Neuronal stem cell (in vitro differentiated cells): ENCODE data around the gene IER2.

Experiments
- DNase-seq: peaks from one replicate; pipeline ENCODE4 v3.0.0-alpha.2; 2013; ENCODE audit warnings: low spot score
- H2AFZ ChIP-seq: one replicate; pipeline ENCODE4 v1.6.1; 2013; ENCODE audit warnings: mild to moderate bottlenecking, low read length, inconsistent platforms
- H2AK5ac ChIP-seq: 2 replicates; pipeline ENCODE4 v1.6.1; 2013; ENCODE audit warnings: low read depth, mild to moderate bottlenecking, inconsistent platforms, low read length, moderate library complexity, mixed read lengths
- H2BK120ac ChIP-seq: 2 replicates; pipeline ENCODE4 v1.6.1; 2013; ENCODE audit warnings: low read depth, mild to moderate bottlenecking, inconsistent platforms, low read length, moderate library complexity, mixed read lengths
- H2BK12ac ChIP-seq: one replicate; pipeline ENCODE4 v1.6.1; 2013; ENCODE audit warnings: low read length, inconsistent platforms
- H2BK15ac ChIP-seq: 2 replicates; pipeline ENCODE4 v1.6.1; 2013; ENCODE audit warnings: mild to moderate bottlenecking, low read length, inconsistent platforms, mixed read lengths
- H2BK5ac ChIP-seq: one replicate; pipeline ENCODE4 v1.6.1; 2013; ENCODE audit warnings: inconsistent platforms, mild to moderate bottlenecking, low read length, moderate library complexity
- H3K14ac ChIP-seq: one replicate; pipeline ENCODE4 v1.6.1; 2013; ENCODE audit warnings: low read length, inconsistent platforms
- H3K18ac ChIP-seq: 2 replicates; pipeline ENCODE4 v1.6.1; 2013; ENCODE audit warnings: low read length, inconsistent platforms
- H3K23ac ChIP-seq: 2 replicates; pipeline ENCODE4 v1.6.1; 2013; ENCODE audit warnings: low read depth, mild to moderate bottlenecking, mixed read lengths, low read length, inconsistent platforms; ENCODE audit not compliant: poor library complexity
- H3K27ac ChIP-seq: replicated peaks from 3 replicates; pipeline ENCODE4 v1.5.1; 2013; ENCODE audit warnings: low read length, inconsistent platforms
- H3K27me3 ChIP-seq, 3 experiments: 2 replicates each; pipeline ENCODE4 v1.6.1; 2013; ENCODE audit warnings: low read length in 3 of 3, mild to moderate bottlenecking in 2 of 3, inconsistent platforms in 1 of 3, low read depth in 1 of 3, mixed read lengths in 1 of 3, moderate library complexity in 1 of 3; ENCODE audit not compliant: control insufficient read depth in 3 of 3, insufficient read depth in 3 of 3
- H3K36me3 ChIP-seq, 2 donors: replicated peaks in 1 of 2; 2 replicates each; pipeline ENCODE4 v1.6.1; 2013; ENCODE audit warnings: low read length in 2 of 2; ENCODE audit not compliant: control insufficient read depth in 2 of 2, insufficient read depth in 2 of 2
- H3K4ac ChIP-seq: 2 replicates; pipeline ENCODE4 v1.6.1; 2013; ENCODE audit warnings: inconsistent platforms, mild to moderate bottlenecking, low read length, moderate library complexity
- H3K4me1 ChIP-seq, 2 donors: 1 replicate in 1 of 2; 2 replicates in 1 of 2; pipeline ENCODE4 v1.6.1; 2013; ENCODE audit warnings: low read length in 2 of 2, low read depth in 1 of 2; ENCODE audit not compliant: control insufficient read depth in 2 of 2, insufficient read depth in 1 of 2
- H3K4me2 ChIP-seq: one replicate; pipeline ENCODE4 v1.6.1; 2013; ENCODE audit warnings: mild to moderate bottlenecking, low read length, inconsistent platforms; ENCODE audit not compliant: insufficient read depth, poor library complexity, severe bottlenecking
- H3K4me3 ChIP-seq, 2 donors: 2 replicates each; pipeline ENCODE4 v1.5.1; 2013; ENCODE audit warnings: low read length in 2 of 2, mild to moderate bottlenecking in 2 of 2, inconsistent platforms in 1 of 2, moderate library complexity in 1 of 2
- H3K79me1 ChIP-seq: one replicate; pipeline ENCODE4 v1.6.1; 2013; ENCODE audit warnings: low read depth, mild to moderate bottlenecking, inconsistent platforms, low read length, moderate library complexity
- H3K9ac ChIP-seq: one replicate; pipeline ENCODE4 v1.6.1; 2013; ENCODE audit warnings: mild to moderate bottlenecking, low read depth, low read length, inconsistent platforms; ENCODE audit not compliant: poor library complexity
- H3K9me3 ChIP-seq, 2 donors: replicated peaks in 1 of 2; 2 replicates each; pipeline versions ENCODE3 to v1.6.1; 2013; ENCODE audit warnings: low read length in 2 of 2, mild to moderate bottlenecking in 2 of 2, inconsistent platforms in 1 of 2, low read depth in 1 of 2, mixed read lengths in 1 of 2, moderate library complexity in 1 of 2; ENCODE audit not compliant: control insufficient read depth in 2 of 2, insufficient read depth in 1 of 2
- H4K8ac ChIP-seq: one replicate; pipeline ENCODE4 v1.6.1; 2013; ENCODE audit warnings: low read depth, mild to moderate bottlenecking, inconsistent platforms, low read length, moderate library complexity
- H4K91ac ChIP-seq: one replicate; pipeline ENCODE4 v1.6.1; 2013; ENCODE audit warnings: low read length, low read depth, mild to moderate bottlenecking, inconsistent platforms; ENCODE audit not compliant: poor library complexity
- WGBS, 2 donors: extraction: QIAGEN DNeasy Blood & Tissue Kit; methylation state at CpG; one replicate each; pipeline ENCODE4 v1.1.7; 2013; ENCODE audit warnings: missing lambda C conversion rate in 2 of 2, mixed read lengths in 1 of 2; ENCODE audit not compliant: insufficient read length in 2 of 2, insufficient replicate concordance in 1 of 2; ENCODE audit errors: extremely low coverage in 2 of 2; 5-methylcytosine and 5-hydroxymethylcytosine counted together

IER2 gene

DNA sequence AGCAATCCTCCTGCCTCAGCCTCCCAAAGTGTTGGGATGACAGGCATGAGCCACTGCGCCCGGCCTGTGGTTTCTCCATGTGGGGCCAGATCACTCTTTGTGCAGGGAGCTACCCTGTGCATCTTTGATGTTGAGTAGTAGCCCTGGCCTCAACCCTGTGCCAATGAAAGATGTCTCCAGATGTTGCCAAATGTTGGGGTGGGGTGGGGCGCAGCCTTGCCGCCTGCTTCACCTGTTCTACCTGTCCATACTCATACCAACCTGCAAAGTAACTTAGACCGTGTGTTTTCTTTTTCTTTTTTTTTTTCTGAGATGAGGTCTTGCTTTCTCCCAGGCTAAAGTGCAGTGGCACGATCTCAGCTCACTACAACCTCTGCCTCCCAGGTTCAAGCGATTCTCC is 20.9 kb downstream of the IER2 start:
- Histone ChIP-seq H3K18ac (no peak overlapping the region), H3K14ac (no peak overlapping the region), H3K23ac (no peak overlapping the region), H2AFZ (no peak overlapping the region), H3K4ac (no peak overlapping the region), H3K9me3 (no peaks in the 10 kb centered on the region), H3K36me3 (no peaks in the 10 kb centered on the region), H4K8ac (no peak overlapping the region), H4K91ac (no peak overlapping the region), H3K9ac (no peak overlapping the region), H2AK5ac (peak overlapping the region; percentile 46), H3K79me1 (no peaks in the 10 kb centered on the region), H3K27ac (no peak overlapping the region), H3K4me3 (no peak overlapping the region), H2BK5ac (no peak overlapping the region), H3K27me3 (no peaks in the 10 kb centered on the region), H2BK12ac (no peak overlapping the region), H2BK120ac (no peak overlapping the region), H3K4me2 (no peak overlapping the region), H3K4me1 (peaks cover 6 to 8% of the 10 kb centered on the region in 2 donors), H2BK15ac (no peak overlapping the region)
- WGBS, 2 donors = no CpG with 5 or more reads among the region's 7 CpGs
- DNase-seq = no peak

GRCh38 chr19:13172346-13173138 is 22.3 kb downstream of the IER2 start:
- no peak overlapping the region for H3K27ac ChIP-seq
- no peak overlapping the region for H2BK12ac ChIP-seq
- no peak overlapping the region for H3K4me2 ChIP-seq
- H3K79me1 ChIP-seq = no peaks in the 10 kb centered on the region
- H2BK15ac ChIP-seq = peak overlapping the region; percentile 2
- no peak overlapping the region for H3K18ac ChIP-seq
- H3K9ac ChIP-seq = no peak overlapping the region
- WGBS, 2 donors = no CpG with 5 or more reads among the region's 18 CpGs
- H3K4ac ChIP-seq = no peak overlapping the region
- H2BK5ac ChIP-seq = no peak overlapping the region
- no peaks in the 10 kb centered on the region for H3K9me3 ChIP-seq
- H2AFZ ChIP-seq = no peak overlapping the region
- no peak overlapping the region for H4K8ac ChIP-seq
- DNase-seq = no peak
- no peak overlapping the region for H3K23ac ChIP-seq
- H3K14ac ChIP-seq = no peak overlapping the region
- no peaks in the 10 kb centered on the region for H3K36me3 ChIP-seq
- no peak overlapping the region for H3K4me3 ChIP-seq
- H2AK5ac ChIP-seq = peak overlapping the region; percentile 10
- no peak overlapping the region for H2BK120ac ChIP-seq
- no peak overlapping the region for H4K91ac ChIP-seq
- peaks cover 4% of the 10 kb centered on the region in 2 donors for H3K4me1 ChIP-seq
- H3K27me3 ChIP-seq = no peaks in the 10 kb centered on the region

DNA sequence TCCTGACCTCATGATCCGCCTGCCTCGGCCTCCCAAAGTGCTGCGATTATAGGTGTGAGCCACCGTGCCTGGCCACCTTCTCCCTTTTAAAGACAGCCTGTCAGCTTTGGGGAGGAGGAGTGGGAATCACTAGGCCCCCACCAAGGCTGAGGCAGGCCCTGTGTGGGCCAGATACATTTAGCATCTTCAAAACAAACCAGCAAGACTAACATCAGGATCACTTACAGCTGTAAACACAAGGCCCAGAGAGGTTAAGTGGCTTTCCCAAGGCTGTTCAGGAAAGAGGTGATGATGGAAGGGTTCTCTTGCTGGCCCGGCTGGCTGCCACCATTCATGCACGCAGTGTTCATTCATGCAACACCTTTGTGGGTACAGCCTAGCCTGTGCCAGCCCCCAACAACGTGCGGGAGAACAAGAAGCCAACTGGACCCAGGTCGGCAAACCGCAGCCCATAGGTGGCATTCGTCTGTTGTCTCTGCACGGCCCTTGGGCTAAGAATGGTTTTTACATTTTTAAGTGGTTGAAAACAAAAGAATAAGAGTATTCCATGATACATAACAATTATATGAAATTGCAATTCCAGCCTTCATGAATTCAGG is 23.0 kb downstream of the IER2 start:
- no peak overlapping the region for H4K8ac ChIP-seq
- peak overlapping the region; percentile 67 for H2BK15ac ChIP-seq
- H3K4me1 ChIP-seq = no peaks in the 10 kb centered on the region
- no peak overlapping the region for H3K18ac ChIP-seq
- H2BK12ac ChIP-seq = no peak overlapping the region
- WGBS, 2 donors = no CpG with 5 or more reads among the region's 12 CpGs
- no peak overlapping the region for H2AFZ ChIP-seq
- H2BK120ac ChIP-seq = peak overlapping the region; percentile 44
- H3K4ac ChIP-seq = no peak overlapping the region
- no peak overlapping the region for H3K4me2 ChIP-seq
- no peaks in the 10 kb centered on the region for H3K79me1 ChIP-seq
- no peak overlapping the region for H4K91ac ChIP-seq
- no peak overlapping the region for H3K9ac ChIP-seq
- peak overlapping the region; percentile 90 for H2AK5ac ChIP-seq
- no peak overlapping the region for H3K4me3 ChIP-seq
- DNase-seq = no peak
- no peaks in the 10 kb centered on the region for H3K36me3 ChIP-seq
- no peaks in the 10 kb centered on the region for H3K9me3 ChIP-seq
- peak overlapping the region; percentile 56 for H3K14ac ChIP-seq
- H3K23ac ChIP-seq = no peak overlapping the region
- H3K27me3 ChIP-seq = no peaks in the 10 kb centered on the region
- H3K27ac ChIP-seq = no peak overlapping the region
- H2BK5ac ChIP-seq = no peak overlapping the region

DNA sequence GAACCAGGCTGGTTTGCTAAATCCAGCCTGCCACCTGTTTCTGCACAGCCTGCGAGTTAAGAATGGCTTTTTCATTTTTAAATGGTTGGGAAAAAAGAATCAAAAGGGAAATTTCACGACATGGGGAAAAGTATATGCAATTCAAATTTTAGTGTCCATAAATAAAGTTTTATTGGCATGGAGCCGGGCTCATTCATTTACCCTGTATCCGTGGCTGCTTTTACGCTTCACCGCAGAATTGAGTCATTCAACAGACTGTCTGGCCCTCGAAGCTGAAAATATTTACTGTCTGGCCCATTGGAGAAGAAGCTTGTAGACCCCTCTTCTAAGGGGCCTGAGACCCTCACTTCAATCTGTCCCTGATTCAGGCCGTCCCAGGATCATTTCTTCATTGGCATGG is 26.1 kb downstream of the IER2 start:
- Histone ChIP-seq H3K9me3 (no peaks in the 10 kb centered on the region), H4K91ac (no peak overlapping the region), H2AFZ (no peak overlapping the region), H2BK5ac (no peak overlapping the region), H3K4ac (no peak overlapping the region), H3K4me2 (no peak overlapping the region), H3K36me3 (no peaks in the 10 kb centered on the region), H3K18ac (no peak overlapping the region), H4K8ac (no peak overlapping the region), H3K9ac (no peak overlapping the region), H2BK12ac (no peak overlapping the region), H3K27me3 (no peaks in the 10 kb centered on the region), H3K23ac (no peak overlapping the region), H3K14ac (peak overlapping the region; percentile 56), H3K4me1 (no peaks in the 10 kb centered on the region), H2BK120ac (no peak overlapping the region), H3K27ac (no peak overlapping the region), H2BK15ac (no peak overlapping the region), H3K79me1 (no peaks in the 10 kb centered on the region), H3K4me3 (peak overlapping the region in 1 of 2 donors; percentile 30), H2AK5ac (peak overlapping the region; percentile 83)
- no peak for DNase-seq
- WGBS, 2 donors = no CpG with 5 or more reads among the region's 8 CpGs
